Fibroblast of mammary gland (primary cell): ENCODE measurements around the gene AURKA.

Source experiments
- DNase-seq: peaks from one replicate; pipeline ENCODE4 v3.0.0-alpha.2; 2010; ENCODE audit warnings: low read depth
- H3K4me3 ChIP-seq: 2 replicates; pipeline ENCODE4 v1.5.1; 2011; ENCODE audit warnings: low read depth, mild to moderate bottlenecking, low read length, moderate library complexity; ENCODE audit not compliant: control insufficient read depth
- TF ChIP-seq, protein P1 (sequence below): conservative IDR thresholded peaks from 2 replicates; pipeline ENCODE4 v1.5.1; 2011; ENCODE audit warnings: low read depth, low read length, inconsistent platforms; ENCODE audit not compliant: control insufficient read depth, insufficient read depth

AURKA gene

GRCh38 chr20:56353356-56353755, 38.7 kb downstream of the AURKA start:
- DNase-seq = no peak
- TF ChIP-seq, protein P1, sequence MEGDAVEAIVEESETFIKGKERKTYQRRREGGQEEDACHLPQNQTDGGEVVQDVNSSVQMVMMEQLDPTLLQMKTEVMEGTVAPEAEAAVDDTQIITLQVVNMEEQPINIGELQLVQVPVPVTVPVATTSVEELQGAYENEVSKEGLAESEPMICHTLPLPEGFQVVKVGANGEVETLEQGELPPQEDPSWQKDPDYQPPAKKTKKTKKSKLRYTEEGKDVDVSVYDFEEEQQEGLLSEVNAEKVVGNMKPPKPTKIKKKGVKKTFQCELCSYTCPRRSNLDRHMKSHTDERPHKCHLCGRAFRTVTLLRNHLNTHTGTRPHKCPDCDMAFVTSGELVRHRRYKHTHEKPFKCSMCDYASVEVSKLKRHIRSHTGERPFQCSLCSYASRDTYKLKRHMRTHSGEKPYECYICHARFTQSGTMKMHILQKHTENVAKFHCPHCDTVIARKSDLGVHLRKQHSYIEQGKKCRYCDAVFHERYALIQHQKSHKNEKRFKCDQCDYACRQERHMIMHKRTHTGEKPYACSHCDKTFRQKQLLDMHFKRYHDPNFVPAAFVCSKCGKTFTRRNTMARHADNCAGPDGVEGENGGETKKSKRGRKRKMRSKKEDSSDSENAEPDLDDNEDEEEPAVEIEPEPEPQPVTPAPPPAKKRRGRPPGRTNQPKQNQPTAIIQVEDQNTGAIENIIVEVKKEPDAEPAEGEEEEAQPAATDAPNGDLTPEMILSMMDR = no peak
- no peak overlapping the region for H3K4me3 ChIP-seq

GRCh38 chr20:56352345-56353055, 39.5 kb downstream of the AURKA start:
- peak; percentile 47 for DNase-seq
- TF ChIP-seq, protein P1 = no peak
- no peak overlapping the region for H3K4me3 ChIP-seq

DNA sequence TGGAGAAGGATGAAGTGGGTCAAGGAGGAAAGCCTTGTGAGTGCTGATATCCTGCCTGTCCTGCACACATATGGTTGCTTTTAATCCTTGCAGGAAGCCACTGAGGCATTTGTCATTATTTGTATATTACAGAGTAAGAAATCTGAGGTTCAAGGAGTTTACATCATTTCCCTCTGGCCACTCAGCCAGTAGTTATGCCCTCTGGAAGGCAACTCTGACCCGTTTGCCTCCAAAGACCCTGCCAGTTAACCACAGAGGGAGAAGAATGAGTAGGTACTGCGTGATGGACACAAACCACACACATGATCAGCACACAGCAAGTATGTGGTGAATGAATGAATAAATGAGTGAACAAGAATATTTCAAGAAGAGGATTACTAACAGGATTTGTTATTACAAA, 41.2 kb downstream of the AURKA start:
- TF ChIP-seq, protein P1 = no peak
- DNase-seq = no peak
- no peak overlapping the region for H3K4me3 ChIP-seq

DNA sequence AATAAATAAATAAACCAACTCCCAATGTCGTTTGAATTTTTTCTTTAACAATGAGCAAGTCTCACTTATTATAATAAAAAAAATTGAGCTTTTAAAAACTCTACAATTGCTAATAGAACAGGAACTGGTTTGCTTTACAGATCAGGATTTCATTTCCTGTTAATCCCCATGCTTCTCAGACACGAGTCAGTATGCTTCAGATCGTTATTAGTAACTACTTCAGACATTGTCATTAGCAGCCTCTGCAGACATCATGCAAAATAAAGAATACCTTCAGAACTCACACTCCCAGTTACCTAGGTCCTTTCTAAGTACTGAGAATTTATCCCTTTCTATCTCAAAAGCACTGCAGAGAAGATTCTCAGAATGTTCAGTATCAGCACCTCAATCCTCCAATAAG, 43.3 kb downstream of the AURKA start:
- no peak overlapping the region for H3K4me3 ChIP-seq
- DNase-seq = peak; percentile 17
- TF ChIP-seq, protein P1 = no peak

DNA sequence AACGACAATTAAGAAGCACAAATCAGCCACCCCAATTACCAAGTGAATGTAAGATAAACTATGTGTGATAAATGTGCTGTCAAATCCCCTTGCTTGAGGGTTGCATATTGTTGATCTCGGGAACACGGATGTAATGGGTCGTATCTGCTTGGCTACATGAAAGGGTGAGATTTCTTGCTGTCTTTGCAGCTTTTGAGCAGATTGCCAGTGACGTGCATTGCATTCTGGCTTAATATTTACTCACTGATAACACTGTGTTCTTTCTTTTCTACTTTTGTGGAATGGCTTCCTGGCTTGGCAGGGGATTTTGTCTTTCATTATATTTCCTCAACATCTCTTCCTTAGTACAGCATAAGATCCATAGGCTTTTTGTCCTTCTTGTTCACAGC, 43.7 kb downstream of the AURKA start:
- H3K4me3 ChIP-seq = no peak overlapping the region
- TF ChIP-seq, protein P1 = no peak
- no peak for DNase-seq

DNA sequence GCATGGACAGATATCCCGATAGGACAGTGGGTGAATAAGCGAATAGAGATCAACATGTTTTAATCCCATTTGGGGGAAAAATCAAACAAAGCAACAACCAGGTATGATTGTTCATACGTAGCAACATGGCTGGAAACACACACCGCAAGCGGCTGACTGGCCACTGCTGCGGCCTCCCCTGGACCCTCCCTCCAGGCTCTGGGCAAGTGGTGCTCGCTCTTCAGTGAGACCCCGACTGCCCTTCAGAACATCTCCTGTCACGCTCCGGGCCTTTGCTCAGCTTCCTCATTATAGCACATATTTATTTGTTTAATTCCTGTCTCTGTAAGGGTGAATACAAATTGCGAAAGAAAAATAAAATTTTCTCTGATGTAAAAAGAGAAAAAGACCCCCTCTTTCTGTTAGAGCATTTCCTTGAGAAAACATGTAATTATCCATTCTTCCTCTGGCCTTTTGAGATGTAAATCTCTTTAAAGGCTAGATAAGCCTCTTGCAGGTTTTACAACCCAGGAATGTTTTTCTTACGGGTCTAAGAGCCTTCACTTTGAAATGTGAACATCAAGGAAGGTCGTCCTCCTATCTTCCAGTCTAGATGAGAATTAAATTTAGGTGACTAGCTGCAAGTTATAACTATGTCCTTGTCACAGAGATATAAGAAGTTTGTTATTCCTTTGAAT, 44.2 kb downstream of the AURKA start:
- no peak overlapping the region for H3K4me3 ChIP-seq
- TF ChIP-seq, protein P1 = no peak
- DNase-seq = no peak

DNA sequence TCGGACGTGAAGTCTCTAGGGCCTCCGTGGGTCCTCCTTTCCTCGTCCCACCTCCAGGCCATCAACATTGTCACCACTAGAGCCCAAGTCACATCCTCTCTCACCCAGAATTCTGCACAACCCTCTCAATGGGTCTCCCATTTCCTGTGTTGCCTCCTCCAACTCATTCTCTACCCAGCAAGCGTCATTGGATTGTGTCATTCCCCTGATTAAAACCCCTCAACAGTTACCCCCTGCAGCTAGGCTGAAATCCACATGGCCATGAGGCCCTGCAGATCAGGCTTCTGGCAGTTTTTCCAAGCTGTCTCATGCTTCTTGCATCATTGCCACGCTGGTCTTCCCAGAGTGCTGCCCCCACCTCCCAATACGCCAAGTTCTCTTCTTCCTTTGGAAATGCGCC, 46.1 kb downstream of the AURKA start:
- no peak for DNase-seq
- TF ChIP-seq, protein P1 = no peak
- H3K4me3 ChIP-seq = no peak overlapping the region
